GM23338 (cell line): ENCODE results near the gene RAP1A. TPM values are rescaled to one million over a fixed set of nuclear protein-coding genes. Genes with fewer than 3 reads are reported as not detected.

Experiments
- ATAC-seq: fragments of 200-7000 bp; cut with Tn5 transposase; 3 replicates; pipeline ENCODE4 v1.9.1; 2020
- DNase-seq: peaks from one replicate; pipeline ENCODE4 v3.0.0-alpha.2; 2015; ENCODE audit warnings: low spot score
- H2AFZ ChIP-seq: fragments of 200-600 bp; sonication (generic); 2 replicates; pipeline ENCODE4 v1.8.0; 2016; ENCODE audit warnings: antibody characterized with exemption, mild to moderate bottlenecking, moderate library complexity
- H3F3A ChIP-seq: fragments of 200-600 bp; sonication (generic); replicated peaks from 2 replicates; pipeline ENCODE4 v1.8.0; 2017; ENCODE audit warnings: antibody characterized with exemption, mixed run types, low read depth
- H3K27ac ChIP-seq: fragments of 200-600 bp; sonication (generic); 2 replicates; pipeline ENCODE4 v1.6.1; 2016; ENCODE audit warnings: low read depth
- H3K27me3 ChIP-seq: fragments of 200-600 bp; sonication (generic); 2 replicates; pipeline ENCODE4 v1.8.0; 2016; ENCODE audit warnings: mild to moderate bottlenecking, mixed run types, moderate library complexity; ENCODE audit not compliant: insufficient read depth
- H3K36me3 ChIP-seq: fragments of 200-600 bp; sonication (generic); 2 replicates; pipeline ENCODE4 v1.8.0; 2016; ENCODE audit warnings: mild to moderate bottlenecking; ENCODE audit not compliant: insufficient read depth
- H3K4me1 ChIP-seq: fragments of 200-600 bp; sonication (generic); 2 replicates; pipeline ENCODE4 v1.8.0; 2016; ENCODE audit warnings: mild to moderate bottlenecking, moderate library complexity; ENCODE audit not compliant: insufficient read depth
- H3K4me2 ChIP-seq: fragments of 200-600 bp; sonication (generic); 2 replicates; pipeline ENCODE4 v1.7.1; 2017; ENCODE audit warnings: mixed run types
- H3K4me3 ChIP-seq: fragments of 200-600 bp; sonication (generic); 2 replicates; pipeline ENCODE4 v1.6.1; 2016; ENCODE audit warnings: mixed run types
- H3K79me2 ChIP-seq: fragments of 200-600 bp; sonication (generic); replicated peaks from 2 replicates; pipeline ENCODE4 v1.8.0; 2017; ENCODE audit warnings: mild to moderate bottlenecking; ENCODE audit not compliant: insufficient read depth
- H3K9me2 ChIP-seq: fragments of 200-600 bp; sonication (generic); 2 replicates; pipeline ENCODE4 v1.8.0; 2017; ENCODE audit not compliant: insufficient read depth
- H4K20me1 ChIP-seq: fragments of 200-600 bp; sonication (generic); replicated peaks from 2 replicates; pipeline ENCODE4 v1.8.0; 2017; ENCODE audit warnings: mild to moderate bottlenecking; ENCODE audit not compliant: insufficient read depth
- H3K27ac Mint-ChIP-seq: 2 replicates; pipeline ENCODE4 v1.8.0; 2020; ENCODE audit warnings: inconsistent platforms, mild to moderate bottlenecking, moderate library complexity, mixed read lengths
- H3K27me3 Mint-ChIP-seq: 3 replicates; pipeline ENCODE4 v1.8.0; 2022; ENCODE audit warnings: low read depth, mild to moderate bottlenecking, moderate library complexity, mixed read lengths, inconsistent platforms; ENCODE audit not compliant: insufficient read depth, poor library complexity
- H3K36me3 Mint-ChIP-seq: 3 replicates; pipeline ENCODE4 v1.8.0; 2021; ENCODE audit warnings: low read depth, mild to moderate bottlenecking, inconsistent platforms, moderate library complexity, mixed read lengths
- H3K4me1 Mint-ChIP-seq: 3 replicates; pipeline ENCODE4 v1.8.0; 2020; ENCODE audit warnings: mild to moderate bottlenecking, inconsistent platforms, mixed read lengths
- H3K4me3 Mint-ChIP-seq: 3 replicates; pipeline ENCODE4 v1.8.0; 2021; ENCODE audit warnings: moderate library complexity, mild to moderate bottlenecking, inconsistent platforms, mixed read lengths
- H3K9me3 Mint-ChIP-seq: 3 replicates; pipeline ENCODE4 v1.8.0; 2020; ENCODE audit warnings: moderate library complexity, mild to moderate bottlenecking, inconsistent platforms, mixed read lengths
- CREB1 ChIP-seq: fragments of 250-450 bp; sonication (Bioruptor Pico); IDR thresholded peaks from 2 replicates; pipeline ENCODE4 v1.5.0; 2020; ENCODE audit warnings: low read depth, mild to moderate bottlenecking, moderate library complexity
- EZH2 ChIP-seq: fragments of 200-600 bp; sonication (generic); IDR thresholded peaks from one replicate; pipeline ENCODE4 v1.8.0; 2017; ENCODE audit warnings: antibody characterized with exemption, mild to moderate bottlenecking, low read depth; ENCODE audit not compliant: unreplicated experiment
- JUNB ChIP-seq: IDR thresholded peaks from one replicate; pipeline ENCODE4 v1.6.1; 2016; ENCODE audit warnings: antibody characterized with exemption; ENCODE audit not compliant: unreplicated experiment
- NANOG ChIP-seq: IDR thresholded peaks from 2 replicates; pipeline ENCODE4 v1.6.1; 2016; ENCODE audit warnings: antibody characterized with exemption, borderline replicate concordance
- POLR2AphosphoS5 ChIP-seq: IDR thresholded peaks from 2 replicates; pipeline ENCODE4 v1.6.1; 2016; ENCODE audit warnings: antibody characterized with exemption, low read depth
- STAT1 ChIP-seq: IDR thresholded peaks from one replicate; pipeline ENCODE4 v1.6.1; 2016; ENCODE audit warnings: antibody characterized with exemption; ENCODE audit not compliant: unreplicated experiment
- ZNF114 ChIP-seq: fragments of 250-450 bp; sonication (Bioruptor Pico); IDR thresholded peaks from 2 replicates; pipeline ENCODE4 v1.5.0; 2020; ENCODE audit warnings: mild to moderate bottlenecking, moderate library complexity
- ZNF331 ChIP-seq: fragments of 250-450 bp; sonication (Bioruptor Pico); IDR thresholded peaks from 2 replicates; pipeline ENCODE4 v1.5.0; 2020; ENCODE audit warnings: low read depth, mild to moderate bottlenecking, moderate library complexity
- polyA plus RNA-seq: library from polyadenylated mRNA; unstranded; fragments of >200 nt; fragmentation: Nextera tagmentation; extraction: Ambion mirVana; gene quantifications from 2 replicates; pipeline ENCODE4 v1.2.1, GENCODE V29; 2016
- total RNA-seq: library from RNA; depleted of rRNA; stranded (reverse); fragments of >200 nt; shearing (Covaris generic); gene quantifications from 2 replicates; pipeline ENCODE4 v1.2.3, GENCODE V29; 2014
- TF ChIP-seq, protein P1 (sequence below): IDR thresholded peaks from one replicate; pipeline ENCODE4 v1.6.1; 2018; ENCODE audit warnings: antibody characterized with exemption; ENCODE audit not compliant: unreplicated experiment
- TF ChIP-seq, protein P2 (sequence below), 2 experiments: fragments of 200-600 bp in 1 of 2; sonication (generic) in 1 of 2; conservative IDR thresholded peaks; 2 replicates each; pipeline versions ENCODE4 v1.5.1 to v1.6.1; 2016 to 2017; ENCODE audit warnings: antibody characterized with exemption in 2 of 2, low read depth in 2 of 2, mild to moderate bottlenecking in 2 of 2, moderate library complexity in 1 of 2
- TF ChIP-seq, protein P3 (sequence below): IDR thresholded peaks from 2 replicates; pipeline ENCODE4 v1.6.1; 2016; ENCODE audit warnings: antibody characterized with exemption
- TF ChIP-seq, protein P4 (sequence below): fragments of 250-450 bp; sonication (Bioruptor Pico); IDR thresholded peaks from 2 replicates; pipeline ENCODE4 v1.5.0; 2020; ENCODE audit warnings: mild to moderate bottlenecking, moderate library complexity

The RAP1A gene
- total and polyA plus RNA-seq, 2 experiments from 2014 or later, result 16.2 to 23.0 TPM

DNA sequence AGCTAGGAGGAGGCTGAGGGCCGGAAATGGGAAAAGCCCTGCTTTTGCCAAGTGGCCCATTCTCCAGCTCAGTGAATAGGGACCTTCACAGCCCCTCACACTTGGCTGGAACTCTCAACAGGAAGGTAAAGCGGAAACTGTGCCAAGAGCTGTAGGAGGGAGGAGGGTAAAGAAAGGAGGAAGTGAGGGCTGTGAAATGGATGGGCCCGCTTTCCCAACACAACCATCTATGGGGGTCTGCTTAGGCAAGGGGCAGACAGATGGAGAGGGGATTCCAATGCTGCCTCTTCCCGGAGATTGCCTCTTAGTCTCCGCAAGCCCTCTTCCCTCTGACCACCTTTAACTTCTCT, 114.4 kb downstream of the RAP1A start:
- H4K20me1 ChIP-seq, result peaks cover 18% of the 10 kb centered on the region
- H3K27me3 Mint-ChIP-seq, result peaks cover 9% of the 10 kb centered on the region
- H3K27ac ChIP-seq, result no peak overlapping the region
- H3F3A ChIP-seq, result peaks cover 18% of the 10 kb centered on the region
- H3K9me2 ChIP-seq, result no peaks in the 10 kb centered on the region
- peaks cover 7% of the 10 kb centered on the region; the same call in 1 of the 3 replicates for H3K36me3 Mint-ChIP-seq
- ATAC-seq (no peak), DNase-seq (no peak)
- H2AFZ ChIP-seq, result no peak overlapping the region
- H3K27me3 ChIP-seq, result no peaks in the 10 kb centered on the region
- H3K4me1 ChIP-seq, result peaks cover 45% of the 10 kb centered on the region
- H3K4me3 ChIP-seq, result no peak overlapping the region
- peaks cover 25% of the 10 kb centered on the region for H3K4me1 Mint-ChIP-seq
- H3K27ac Mint-ChIP-seq, result no peak overlapping the region
- TF ChIP-seq, protein P1, sequence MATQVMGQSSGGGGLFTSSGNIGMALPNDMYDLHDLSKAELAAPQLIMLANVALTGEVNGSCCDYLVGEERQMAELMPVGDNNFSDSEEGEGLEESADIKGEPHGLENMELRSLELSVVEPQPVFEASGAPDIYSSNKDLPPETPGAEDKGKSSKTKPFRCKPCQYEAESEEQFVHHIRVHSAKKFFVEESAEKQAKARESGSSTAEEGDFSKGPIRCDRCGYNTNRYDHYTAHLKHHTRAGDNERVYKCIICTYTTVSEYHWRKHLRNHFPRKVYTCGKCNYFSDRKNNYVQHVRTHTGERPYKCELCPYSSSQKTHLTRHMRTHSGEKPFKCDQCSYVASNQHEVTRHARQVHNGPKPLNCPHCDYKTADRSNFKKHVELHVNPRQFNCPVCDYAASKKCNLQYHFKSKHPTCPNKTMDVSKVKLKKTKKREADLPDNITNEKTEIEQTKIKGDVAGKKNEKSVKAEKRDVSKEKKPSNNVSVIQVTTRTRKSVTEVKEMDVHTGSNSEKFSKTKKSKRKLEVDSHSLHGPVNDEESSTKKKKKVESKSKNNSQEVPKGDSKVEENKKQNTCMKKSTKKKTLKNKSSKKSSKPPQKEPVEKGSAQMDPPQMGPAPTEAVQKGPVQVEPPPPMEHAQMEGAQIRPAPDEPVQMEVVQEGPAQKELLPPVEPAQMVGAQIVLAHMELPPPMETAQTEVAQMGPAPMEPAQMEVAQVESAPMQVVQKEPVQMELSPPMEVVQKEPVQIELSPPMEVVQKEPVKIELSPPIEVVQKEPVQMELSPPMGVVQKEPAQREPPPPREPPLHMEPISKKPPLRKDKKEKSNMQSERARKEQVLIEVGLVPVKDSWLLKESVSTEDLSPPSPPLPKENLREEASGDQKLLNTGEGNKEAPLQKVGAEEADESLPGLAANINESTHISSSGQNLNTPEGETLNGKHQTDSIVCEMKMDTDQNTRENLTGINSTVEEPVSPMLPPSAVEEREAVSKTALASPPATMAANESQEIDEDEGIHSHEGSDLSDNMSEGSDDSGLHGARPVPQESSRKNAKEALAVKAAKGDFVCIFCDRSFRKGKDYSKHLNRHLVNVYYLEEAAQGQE, result no peak
- TF ChIP-seq, protein P2, sequence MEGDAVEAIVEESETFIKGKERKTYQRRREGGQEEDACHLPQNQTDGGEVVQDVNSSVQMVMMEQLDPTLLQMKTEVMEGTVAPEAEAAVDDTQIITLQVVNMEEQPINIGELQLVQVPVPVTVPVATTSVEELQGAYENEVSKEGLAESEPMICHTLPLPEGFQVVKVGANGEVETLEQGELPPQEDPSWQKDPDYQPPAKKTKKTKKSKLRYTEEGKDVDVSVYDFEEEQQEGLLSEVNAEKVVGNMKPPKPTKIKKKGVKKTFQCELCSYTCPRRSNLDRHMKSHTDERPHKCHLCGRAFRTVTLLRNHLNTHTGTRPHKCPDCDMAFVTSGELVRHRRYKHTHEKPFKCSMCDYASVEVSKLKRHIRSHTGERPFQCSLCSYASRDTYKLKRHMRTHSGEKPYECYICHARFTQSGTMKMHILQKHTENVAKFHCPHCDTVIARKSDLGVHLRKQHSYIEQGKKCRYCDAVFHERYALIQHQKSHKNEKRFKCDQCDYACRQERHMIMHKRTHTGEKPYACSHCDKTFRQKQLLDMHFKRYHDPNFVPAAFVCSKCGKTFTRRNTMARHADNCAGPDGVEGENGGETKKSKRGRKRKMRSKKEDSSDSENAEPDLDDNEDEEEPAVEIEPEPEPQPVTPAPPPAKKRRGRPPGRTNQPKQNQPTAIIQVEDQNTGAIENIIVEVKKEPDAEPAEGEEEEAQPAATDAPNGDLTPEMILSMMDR (conservative IDR thresholded peaks at IDR 0.05; ENCODE audit: low read depth in 2 of 2), result no peak
- TF ChIP-seq, protein P3, sequence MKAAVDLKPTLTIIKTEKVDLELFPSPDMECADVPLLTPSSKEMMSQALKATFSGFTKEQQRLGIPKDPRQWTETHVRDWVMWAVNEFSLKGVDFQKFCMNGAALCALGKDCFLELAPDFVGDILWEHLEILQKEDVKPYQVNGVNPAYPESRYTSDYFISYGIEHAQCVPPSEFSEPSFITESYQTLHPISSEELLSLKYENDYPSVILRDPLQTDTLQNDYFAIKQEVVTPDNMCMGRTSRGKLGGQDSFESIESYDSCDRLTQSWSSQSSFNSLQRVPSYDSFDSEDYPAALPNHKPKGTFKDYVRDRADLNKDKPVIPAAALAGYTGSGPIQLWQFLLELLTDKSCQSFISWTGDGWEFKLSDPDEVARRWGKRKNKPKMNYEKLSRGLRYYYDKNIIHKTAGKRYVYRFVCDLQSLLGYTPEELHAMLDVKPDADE, result no peak
- no peak for TF ChIP-seq STAT1
- TF ChIP-seq ZNF331 (CRISPR knock-in tag), result no peak
- no peak for TF ChIP-seq JUNB
- TF ChIP-seq, protein P4, sequence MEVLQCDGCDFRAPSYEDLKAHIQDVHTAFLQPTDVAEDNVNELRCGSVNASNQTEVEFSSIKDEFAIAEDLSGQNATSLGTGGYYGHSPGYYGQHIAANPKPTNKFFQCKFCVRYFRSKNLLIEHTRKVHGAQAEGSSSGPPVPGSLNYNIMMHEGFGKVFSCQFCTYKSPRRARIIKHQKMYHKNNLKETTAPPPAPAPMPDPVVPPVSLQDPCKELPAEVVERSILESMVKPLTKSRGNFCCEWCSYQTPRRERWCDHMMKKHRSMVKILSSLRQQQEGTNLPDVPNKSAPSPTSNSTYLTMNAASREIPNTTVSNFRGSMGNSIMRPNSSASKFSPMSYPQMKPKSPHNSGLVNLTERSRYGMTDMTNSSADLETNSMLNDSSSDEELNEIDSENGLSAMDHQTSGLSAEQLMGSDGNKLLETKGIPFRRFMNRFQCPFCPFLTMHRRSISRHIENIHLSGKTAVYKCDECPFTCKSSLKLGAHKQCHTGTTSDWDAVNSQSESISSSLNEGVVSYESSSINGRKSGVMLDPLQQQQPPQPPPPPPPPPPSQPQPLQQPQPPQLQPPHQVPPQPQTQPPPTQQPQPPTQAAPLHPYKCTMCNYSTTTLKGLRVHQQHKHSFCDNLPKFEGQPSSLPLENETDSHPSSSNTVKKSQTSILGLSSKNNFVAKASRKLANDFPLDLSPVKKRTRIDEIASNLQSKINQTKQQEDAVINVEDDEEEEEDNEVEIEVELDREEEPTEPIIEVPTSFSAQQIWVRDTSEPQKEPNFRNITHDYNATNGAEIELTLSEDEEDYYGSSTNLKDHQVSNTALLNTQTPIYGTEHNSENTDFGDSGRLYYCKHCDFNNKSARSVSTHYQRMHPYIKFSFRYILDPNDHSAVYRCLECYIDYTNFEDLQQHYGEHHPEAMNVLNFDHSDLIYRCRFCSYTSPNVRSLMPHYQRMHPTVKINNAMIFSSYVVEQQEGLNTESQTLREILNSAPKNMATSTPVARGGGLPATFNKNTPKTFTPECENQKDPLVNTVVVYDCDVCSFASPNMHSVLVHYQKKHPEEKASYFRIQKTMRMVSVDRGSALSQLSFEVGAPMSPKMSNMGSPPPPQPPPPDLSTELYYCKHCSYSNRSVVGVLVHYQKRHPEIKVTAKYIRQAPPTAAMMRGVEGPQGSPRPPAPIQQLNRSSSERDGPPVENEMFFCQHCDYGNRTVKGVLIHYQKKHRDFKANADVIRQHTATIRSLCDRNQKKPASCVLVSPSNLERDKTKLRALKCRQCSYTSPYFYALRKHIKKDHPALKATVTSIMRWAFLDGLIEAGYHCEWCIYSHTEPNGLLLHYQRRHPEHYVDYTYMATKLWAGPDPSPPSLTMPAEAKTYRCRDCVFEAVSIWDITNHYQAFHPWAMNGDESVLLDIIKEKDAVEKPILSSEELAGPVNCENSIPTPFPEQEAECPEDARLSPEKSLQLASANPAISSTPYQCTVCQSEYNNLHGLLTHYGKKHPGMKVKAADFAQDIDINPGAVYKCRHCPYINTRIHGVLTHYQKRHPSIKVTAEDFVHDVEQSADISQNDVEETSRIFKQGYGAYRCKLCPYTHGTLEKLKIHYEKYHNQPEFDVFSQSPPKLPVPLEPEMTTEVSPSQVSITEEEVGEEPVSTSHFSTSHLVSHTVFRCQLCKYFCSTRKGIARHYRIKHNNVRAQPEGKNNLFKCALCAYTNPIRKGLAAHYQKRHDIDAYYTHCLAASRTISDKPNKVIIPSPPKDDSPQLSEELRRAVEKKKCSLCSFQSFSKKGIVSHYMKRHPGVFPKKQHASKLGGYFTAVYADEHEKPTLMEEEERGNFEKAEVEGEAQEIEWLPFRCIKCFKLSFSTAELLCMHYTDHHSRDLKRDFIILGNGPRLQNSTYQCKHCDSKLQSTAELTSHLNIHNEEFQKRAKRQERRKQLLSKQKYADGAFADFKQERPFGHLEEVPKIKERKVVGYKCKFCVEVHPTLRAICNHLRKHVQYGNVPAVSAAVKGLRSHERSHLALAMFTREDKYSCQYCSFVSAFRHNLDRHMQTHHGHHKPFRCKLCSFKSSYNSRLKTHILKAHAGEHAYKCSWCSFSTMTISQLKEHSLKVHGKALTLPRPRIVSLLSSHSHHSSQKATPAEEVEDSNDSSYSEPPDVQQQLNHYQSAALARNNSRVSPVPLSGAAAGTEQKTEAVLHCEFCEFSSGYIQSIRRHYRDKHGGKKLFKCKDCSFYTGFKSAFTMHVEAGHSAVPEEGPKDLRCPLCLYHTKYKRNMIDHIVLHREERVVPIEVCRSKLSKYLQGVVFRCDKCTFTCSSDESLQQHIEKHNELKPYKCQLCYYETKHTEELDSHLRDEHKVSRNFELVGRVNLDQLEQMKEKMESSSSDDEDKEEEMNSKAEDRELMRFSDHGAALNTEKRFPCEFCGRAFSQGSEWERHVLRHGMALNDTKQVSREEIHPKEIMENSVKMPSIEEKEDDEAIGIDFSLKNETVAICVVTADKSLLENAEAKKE, result no peak
- no peak for TF ChIP-seq CREB1
- no peak for TF ChIP-seq POLR2AphosphoS5
- no peak for TF ChIP-seq NANOG
- TF ChIP-seq EZH2, result no peak
- no peak for TF ChIP-seq ZNF114 (CRISPR knock-in tag)
- H3K4me3 Mint-ChIP-seq, result no peak overlapping the region
- no peaks in the 10 kb centered on the region; the same call in 2 of the 3 replicates for H3K9me3 Mint-ChIP-seq
- no peaks in the 10 kb centered on the region for H3K36me3 ChIP-seq
- peaks cover 49% of the 10 kb centered on the region for H3K79me2 ChIP-seq
- H3K4me2 ChIP-seq, result no peak overlapping the region
